Stomach (tissue), 9 donors: Measurements from ENCODE around the gene ARSJ. TPM values are rescaled to one million over a fixed set of nuclear protein-coding genes. Genes with fewer than 3 reads are reported as not detected.

Experiments
- DNase-seq, 2 donors: peaks; one replicate each; pipeline versions ENCODE4 v3.0.0 to v3.0.0-alpha.2; 2013 to 2019
- H3K27ac ChIP-seq, 5 donors: fragments of 200-600 bp in 4 of 5; sonication (generic) in 4 of 5; one replicate each; pipeline ENCODE4 v1.5.1; 2013 to 2019; ENCODE audit warnings: mild to moderate bottlenecking in 1 of 5, moderate library complexity in 1 of 5
- H3K27me3 ChIP-seq, 3 donors: fragments of 200-600 bp; sonication (generic); one replicate each; pipeline ENCODE4 v1.5.1; 2017 to 2019; ENCODE audit warnings: mixed run types in 1 of 3
- H3K36me3 ChIP-seq, 4 donors: fragments of 200-600 bp; sonication (generic); 1 replicate in 3 of 4; 2 replicates in 1 of 4; pipeline ENCODE4 v1.5.1; 2016 to 2019
- H3K4me1 ChIP-seq, 4 donors: fragments of 200-600 bp; sonication (generic); one replicate each; pipeline ENCODE4 v1.5.1; 2016 to 2019
- H3K4me3 ChIP-seq, 4 donors: fragments of 200-600 bp; sonication (generic) in 3 of 4; one replicate each; pipeline ENCODE4 v1.5.1; 2016 to 2019; ENCODE audit warnings: mild to moderate bottlenecking in 1 of 4
- H3K9me3 ChIP-seq, 4 donors: fragments of 200-600 bp; sonication (generic); one replicate each; pipeline ENCODE4 v1.5.1; 2016 to 2019
- EP300 ChIP-seq: sonication (generic); formaldehyde crosslinking; IDR thresholded peaks from one replicate; pipeline ENCODE4 v1.6.1; 2017; ENCODE audit warnings: antibody characterized with exemption
- POLR2A ChIP-seq, 4 donors: fragments of 450-650 bp; IDR thresholded peaks; one replicate each; pipeline ENCODE4 v1.6.1; 2016; ENCODE audit warnings: antibody characterized with exemption in 4 of 4, control low read depth in 2 of 4, mild to moderate bottlenecking in 1 of 4, moderate library complexity in 1 of 4
- POLR2AphosphoS5 ChIP-seq, 3 donors: sonication (generic); formaldehyde crosslinking; IDR thresholded peaks; one replicate each; pipeline ENCODE4 v1.6.1; 2016; ENCODE audit warnings: antibody characterized with exemption in 3 of 3
- WGBS, 5 donors: extraction: QIAGEN DNeasy Blood & Tissue Kit in 3 of 5; methylation state at CpG; one replicate each; pipeline versions ENCODE4 v1.1.5 to v1.1.7; 2013 to 2018; 5-methylcytosine and 5-hydroxymethylcytosine counted together
- intact Hi-C: fragments of 100-400 bp; cut with DNase I; formaldehyde crosslinking; loops from one replicate; pipeline ENCODE4 v1.15.1; 2023; ENCODE audit warnings: low total_unique reads
- polyA plus RNA-seq, 3 donors: library from polyadenylated mRNA; stranded (reverse); fragments of 200-250 nt; gene quantifications; one replicate each; pipeline ENCODE4 v1.2.3, GENCODE V29; 2013
- total RNA-seq, 5 donors: library from RNA; depleted of rRNA; stranded (reverse); fragments of >200 nt; gene quantifications; one replicate each; pipeline versions ENCODE4 v1.1.0 to v1.2.3, GENCODE V29; 2014 to 2016
- TF ChIP-seq, protein P1 (sequence below), 7 experiments: fragments of 450-650 bp in 4 of 7; fragments of 200-600 bp in 3 of 7; sonication (generic) in 3 of 7; IDR thresholded peaks; one replicate each; pipeline ENCODE4 v1.5.1; 2016 to 2019; ENCODE audit warnings: antibody characterized with exemption in 7 of 7, control low read depth in 2 of 7, mild to moderate bottlenecking in 1 of 7
- donor health status: healthy with polysubstance abuse.
- donor health status: Bipolar disorder and iron deficiency.
- donor health status: healthy.

The ARSJ gene
- total and polyA plus RNA-seq, 8 donors, result 0.92 to 23.3 (median 5.6) TPM

DNA sequence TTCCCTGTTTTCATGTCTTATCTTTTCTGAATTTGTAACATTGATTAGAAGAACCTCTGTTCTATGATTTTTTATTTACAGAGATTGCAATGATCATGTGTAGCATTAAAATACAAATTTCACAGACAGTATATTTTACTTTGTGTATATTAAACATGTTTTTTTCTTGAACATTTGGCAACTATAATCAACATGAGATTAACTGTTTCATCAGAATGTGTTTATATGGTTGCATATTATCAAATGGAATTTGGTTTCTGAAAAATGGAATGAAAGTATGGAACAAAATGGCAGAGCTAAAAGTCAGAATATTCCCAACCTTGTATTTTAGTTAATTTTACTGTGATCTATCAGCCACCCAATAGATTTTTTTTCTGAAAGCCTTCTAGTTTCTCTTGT is 19.9 kb downstream of the ARSJ start:
- peak overlapping the region in 4 of 5 donors; percentile 41 to 67 (median 60) for H3K27ac ChIP-seq
- H3K27me3 ChIP-seq, result no peaks in the 10 kb centered on the region
- H3K9me3 ChIP-seq, result no peaks in the 10 kb centered on the region
- peaks cover 0 to 57% (median 30%) of the 10 kb centered on the region in 4 donors for H3K4me1 ChIP-seq
- intact Hi-C loops, result no loop called here
- DNase-seq, result no peak
- no peak for TF ChIP-seq EP300
- no peak for TF ChIP-seq POLR2AphosphoS5 (IDR thresholded peaks at IDR 0.05)
- TF ChIP-seq, protein P1, sequence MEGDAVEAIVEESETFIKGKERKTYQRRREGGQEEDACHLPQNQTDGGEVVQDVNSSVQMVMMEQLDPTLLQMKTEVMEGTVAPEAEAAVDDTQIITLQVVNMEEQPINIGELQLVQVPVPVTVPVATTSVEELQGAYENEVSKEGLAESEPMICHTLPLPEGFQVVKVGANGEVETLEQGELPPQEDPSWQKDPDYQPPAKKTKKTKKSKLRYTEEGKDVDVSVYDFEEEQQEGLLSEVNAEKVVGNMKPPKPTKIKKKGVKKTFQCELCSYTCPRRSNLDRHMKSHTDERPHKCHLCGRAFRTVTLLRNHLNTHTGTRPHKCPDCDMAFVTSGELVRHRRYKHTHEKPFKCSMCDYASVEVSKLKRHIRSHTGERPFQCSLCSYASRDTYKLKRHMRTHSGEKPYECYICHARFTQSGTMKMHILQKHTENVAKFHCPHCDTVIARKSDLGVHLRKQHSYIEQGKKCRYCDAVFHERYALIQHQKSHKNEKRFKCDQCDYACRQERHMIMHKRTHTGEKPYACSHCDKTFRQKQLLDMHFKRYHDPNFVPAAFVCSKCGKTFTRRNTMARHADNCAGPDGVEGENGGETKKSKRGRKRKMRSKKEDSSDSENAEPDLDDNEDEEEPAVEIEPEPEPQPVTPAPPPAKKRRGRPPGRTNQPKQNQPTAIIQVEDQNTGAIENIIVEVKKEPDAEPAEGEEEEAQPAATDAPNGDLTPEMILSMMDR (IDR thresholded peaks at IDR 0.05), result no peak
- no peak for TF ChIP-seq POLR2A (IDR thresholded peaks at IDR 0.05)
- H3K36me3 ChIP-seq, result no peaks in the 10 kb centered on the region
- H3K4me3 ChIP-seq, result no peak overlapping the region

DNA sequence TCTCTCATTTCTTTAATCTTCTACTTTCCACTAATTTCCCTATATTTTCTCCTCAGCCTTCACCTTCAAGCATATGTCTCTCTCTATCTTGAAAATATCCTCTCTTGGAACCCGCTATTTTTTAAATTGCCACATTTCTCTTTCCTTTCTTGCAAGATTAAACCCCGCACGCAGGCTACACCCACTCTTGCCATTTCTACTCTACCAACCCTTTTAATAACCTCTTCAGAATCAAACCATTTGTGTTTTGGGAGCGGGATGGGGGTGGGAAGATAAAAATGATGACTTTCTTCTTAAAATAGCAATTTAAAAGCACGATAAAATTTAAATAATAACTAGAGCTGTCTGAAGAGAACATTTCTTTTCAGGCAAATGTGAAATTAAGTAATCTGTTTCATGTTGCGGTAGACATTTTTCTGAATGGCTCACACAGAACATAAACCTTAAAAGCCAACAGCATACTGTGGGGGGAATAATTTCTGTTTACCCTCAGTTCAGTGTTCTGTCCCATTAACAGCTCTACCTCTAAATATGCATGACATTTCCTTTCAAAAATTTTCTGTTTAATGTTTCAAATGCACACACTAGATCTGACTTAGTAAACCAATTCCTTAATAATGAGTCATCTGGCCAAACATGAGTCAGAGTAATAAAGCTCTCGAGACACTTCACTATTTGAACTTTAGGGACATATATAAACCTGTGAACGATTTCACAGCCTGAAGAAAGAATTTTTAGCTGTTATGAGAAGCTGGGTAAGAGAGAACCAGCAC is 20.5 kb downstream of the ARSJ start:
- peak in 1 of 2 donors; percentile 78 for DNase-seq
- Histone ChIP-seq H3K27me3 (no peaks in the 10 kb centered on the region), H3K36me3 (no peaks in the 10 kb centered on the region), H3K27ac (peak overlapping the region in 4 of 5 donors; percentile 41 to 67 (median 60)), H3K4me3 (no peak overlapping the region), H3K9me3 (no peaks in the 10 kb centered on the region), H3K4me1 (peaks cover 0 to 57% (median 30%) of the 10 kb centered on the region in 4 donors)
- 50 to 65% (median 55%) methylated on average over 8 of the region's 8 CpGs for WGBS, 5 donors
- TF ChIP-seq POLR2AphosphoS5 (IDR thresholded peaks at IDR 0.05) (peak in 2 of 3 donors; percentile 20 to 66), EP300 (no peak), POLR2A (IDR thresholded peaks at IDR 0.05) (no peak)
- intact Hi-C loops, result no loop called here

DNA sequence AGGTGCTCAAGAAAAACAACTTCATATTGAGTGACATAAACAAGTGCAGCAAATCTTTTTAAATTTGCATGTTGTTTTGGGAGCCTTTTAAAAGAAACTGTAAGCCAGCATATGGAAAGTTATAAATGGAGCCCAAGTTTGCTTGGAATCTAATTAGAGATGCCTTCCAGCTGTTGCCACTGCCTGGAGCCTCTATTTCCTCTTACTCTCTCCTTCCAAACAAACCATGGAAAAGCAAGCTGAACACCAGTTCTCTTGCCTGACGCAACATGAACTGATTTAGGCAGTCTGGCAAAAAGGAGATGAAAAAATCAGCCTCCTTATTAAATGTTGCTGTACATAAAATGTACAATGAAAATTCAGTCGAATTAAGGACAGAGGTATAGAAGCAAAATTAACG is 21.5 kb downstream of the ARSJ start:
- H3K36me3 ChIP-seq, result no peaks in the 10 kb centered on the region
- no peak for DNase-seq
- H3K4me3 ChIP-seq, result no peak overlapping the region
- TF ChIP-seq POLR2A (IDR thresholded peaks at IDR 0.05) (no peak), EP300 (no peak), POLR2AphosphoS5 (IDR thresholded peaks at IDR 0.05) (no peak)
- TF ChIP-seq, protein P1 (IDR thresholded peaks at IDR 0.05), result no peak
- peaks cover 0 to 57% (median 30%) of the 10 kb centered on the region in 4 donors for H3K4me1 ChIP-seq
- H3K9me3 ChIP-seq, result no peaks in the 10 kb centered on the region
- intact Hi-C loops, result no loop called here
- peak overlapping the region in 2 of 5 donors; percentile 57 to 67 for H3K27ac ChIP-seq
- WGBS, 5 donors, result 72 to 91% (median 79%) methylated on average over 3 of the region's 3 CpGs
- H3K27me3 ChIP-seq, result no peaks in the 10 kb centered on the region

DNA sequence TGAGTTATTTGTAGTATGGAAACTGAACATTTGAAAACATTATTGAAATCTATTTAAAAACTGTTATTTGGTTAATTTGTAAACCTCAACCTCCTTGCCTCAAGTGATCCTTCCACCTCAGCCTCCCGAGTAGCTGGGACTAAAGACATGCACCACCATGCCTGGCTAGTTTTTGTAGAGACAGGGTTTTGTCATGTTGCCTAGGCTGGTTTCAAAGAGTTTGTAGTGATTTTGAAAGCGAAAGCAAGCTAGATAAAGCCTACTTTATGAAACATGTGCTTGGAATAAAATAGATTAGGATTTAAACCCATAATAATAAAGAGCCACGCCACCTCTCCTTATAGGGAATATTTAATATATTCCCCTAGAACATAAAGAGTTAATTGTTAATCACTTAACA is 23.5 kb downstream of the ARSJ start:
- Histone ChIP-seq H3K27me3 (no peaks in the 10 kb centered on the region), H3K36me3 (no peaks in the 10 kb centered on the region), H3K27ac (no peak overlapping the region), H3K4me3 (no peak overlapping the region), H3K9me3 (no peaks in the 10 kb centered on the region), H3K4me1 (peaks cover 16 to 59% (median 37%) of the 10 kb centered on the region in 4 donors)
- WGBS, 5 donors, result 51 to 76% (median 66%) methylated on average over 3 of the region's 3 CpGs
- intact Hi-C loops, result no loop called here
- DNase-seq, result no peak
- TF ChIP-seq POLR2A (IDR thresholded peaks at IDR 0.05), result no peak
- no peak for TF ChIP-seq EP300
- TF ChIP-seq POLR2AphosphoS5 (IDR thresholded peaks at IDR 0.05), result no peak
- TF ChIP-seq, protein P1 (IDR thresholded peaks at IDR 0.05), result no peak

DNA sequence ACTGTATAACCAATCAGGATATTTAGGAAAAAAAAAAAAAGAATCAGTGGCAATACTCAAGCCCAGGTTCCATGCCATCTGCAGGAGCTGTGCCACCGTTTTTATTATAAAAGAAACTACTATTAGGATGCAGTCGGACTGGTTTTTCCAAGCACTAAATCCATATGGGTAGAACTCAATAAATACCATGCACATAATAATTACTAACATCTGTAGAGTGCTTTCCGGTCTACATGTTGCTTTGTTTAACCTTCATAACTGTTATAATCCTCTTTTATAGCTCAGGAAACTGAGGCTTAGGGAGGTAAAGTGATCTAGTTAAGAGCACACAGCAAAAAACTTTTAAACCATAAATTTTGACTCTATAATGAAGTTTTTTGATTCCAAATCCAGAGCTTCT is 24.0 kb downstream of the ARSJ start:
- H3K4me3 ChIP-seq, result no peak overlapping the region
- WGBS, 5 donors, result 61 to 90% (median 68%) methylated on average over 3 of the region's 3 CpGs
- TF ChIP-seq EP300 (no peak), POLR2AphosphoS5 (IDR thresholded peaks at IDR 0.05) (no peak), POLR2A (IDR thresholded peaks at IDR 0.05) (no peak)
- TF ChIP-seq, protein P1 (IDR thresholded peaks at IDR 0.05), result no peak
- H3K4me1 ChIP-seq, result peaks cover 19 to 54% (median 37%) of the 10 kb centered on the region in 4 donors
- H3K27me3 ChIP-seq, result no peaks in the 10 kb centered on the region
- intact Hi-C loops, result no loop called here
- no peaks in the 10 kb centered on the region for H3K9me3 ChIP-seq
- H3K27ac ChIP-seq, result no peak overlapping the region
- no peaks in the 10 kb centered on the region for H3K36me3 ChIP-seq
- no peak for DNase-seq
